Coronary artery (tissue), 2 donors: ENCODE results near the gene CRKL.
"Not testable (repeated sequence)": the region's sequence is repeated elsewhere in the genome, so short reads cannot be mapped to it uniquely, and the experiment has no call there.

Source experiments
- DNase-seq: peaks from one replicate; pipeline ENCODE4 v3.0.0-alpha.2; 2017; ENCODE audit warnings: low spot score
- H3K27ac ChIP-seq, 2 donors: fragments of 200-600 bp; sonication (generic); one replicate each; pipeline ENCODE4 v1.5.1; 2016 to 2019
- H3K4me3 ChIP-seq: fragments of 200-600 bp; sonication (generic); 2 replicates; pipeline ENCODE4 v1.5.1; 2016; ENCODE audit warnings: mild to moderate bottlenecking, moderate library complexity
- TF ChIP-seq, protein P1 (sequence below): fragments of 200-600 bp; sonication (generic); IDR thresholded peaks from one replicate; pipeline ENCODE4 v1.5.1; 2019; ENCODE audit warnings: antibody characterized with exemption

CRKL gene

DNA sequence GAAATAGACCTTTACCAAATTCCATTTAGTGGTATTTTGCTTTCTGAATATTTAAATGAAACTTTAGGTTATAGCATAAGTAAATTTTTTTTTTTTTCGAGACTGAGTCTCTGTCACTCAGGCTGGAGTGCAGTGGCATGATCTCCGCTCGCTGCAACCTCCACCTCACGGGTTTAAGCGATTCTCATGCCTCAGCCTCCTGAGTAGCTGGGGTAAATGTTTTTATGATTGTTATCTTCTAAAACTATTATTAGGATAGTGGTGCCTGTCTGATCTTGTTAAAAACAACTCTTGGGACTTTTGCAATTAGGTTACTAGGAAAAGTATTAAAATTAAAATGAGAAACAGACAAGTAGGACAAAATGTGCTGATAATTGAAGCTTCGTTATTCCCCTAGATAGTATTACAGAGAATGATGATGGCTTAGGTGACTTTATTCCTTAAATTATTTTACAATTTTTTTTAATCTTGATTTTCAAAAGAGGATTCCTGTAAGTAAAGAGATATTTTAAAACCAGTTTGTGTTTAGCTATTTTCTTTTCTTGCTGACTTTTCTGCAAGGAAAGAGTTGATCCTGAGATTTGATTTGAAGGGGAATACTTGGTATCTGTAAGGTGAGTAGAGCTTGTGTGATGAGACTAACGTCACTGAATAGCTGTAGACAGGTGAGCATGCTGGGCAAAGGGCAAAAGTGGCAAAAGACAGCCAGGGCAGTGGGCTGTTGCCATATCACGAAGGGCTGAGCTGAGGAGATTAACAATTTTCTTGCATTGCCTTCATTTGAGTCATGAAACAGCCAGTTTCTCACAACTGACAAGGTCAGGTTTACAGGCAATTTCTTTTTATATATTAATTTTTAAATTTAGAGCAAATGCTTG, 20.8 kb downstream of the CRKL start:
- TF ChIP-seq, protein P1, sequence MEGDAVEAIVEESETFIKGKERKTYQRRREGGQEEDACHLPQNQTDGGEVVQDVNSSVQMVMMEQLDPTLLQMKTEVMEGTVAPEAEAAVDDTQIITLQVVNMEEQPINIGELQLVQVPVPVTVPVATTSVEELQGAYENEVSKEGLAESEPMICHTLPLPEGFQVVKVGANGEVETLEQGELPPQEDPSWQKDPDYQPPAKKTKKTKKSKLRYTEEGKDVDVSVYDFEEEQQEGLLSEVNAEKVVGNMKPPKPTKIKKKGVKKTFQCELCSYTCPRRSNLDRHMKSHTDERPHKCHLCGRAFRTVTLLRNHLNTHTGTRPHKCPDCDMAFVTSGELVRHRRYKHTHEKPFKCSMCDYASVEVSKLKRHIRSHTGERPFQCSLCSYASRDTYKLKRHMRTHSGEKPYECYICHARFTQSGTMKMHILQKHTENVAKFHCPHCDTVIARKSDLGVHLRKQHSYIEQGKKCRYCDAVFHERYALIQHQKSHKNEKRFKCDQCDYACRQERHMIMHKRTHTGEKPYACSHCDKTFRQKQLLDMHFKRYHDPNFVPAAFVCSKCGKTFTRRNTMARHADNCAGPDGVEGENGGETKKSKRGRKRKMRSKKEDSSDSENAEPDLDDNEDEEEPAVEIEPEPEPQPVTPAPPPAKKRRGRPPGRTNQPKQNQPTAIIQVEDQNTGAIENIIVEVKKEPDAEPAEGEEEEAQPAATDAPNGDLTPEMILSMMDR = no peak
- H3K27ac ChIP-seq = no peak overlapping the region

GRCh38 chr22:20939457-20940185, 22.4 kb downstream of the CRKL start:
- not testable (repeated sequence) for H3K27ac ChIP-seq, H3K4me3 ChIP-seq, DNase-seq

More for the DNA sequence above, 20.8 kb downstream of the CRKL start:
- no peak for DNase-seq
- no peak overlapping the region for H3K4me3 ChIP-seq

- Histone ChIP-seq H3K4me3 (no peak overlapping the region), H3K27ac (no peak overlapping the region)
- no peak for DNase-seq
- TF ChIP-seq, protein P1 = no peak
Observed at GRCh38 chr22:20940186-20940651, 23.0 kb downstream of the CRKL start.

- no peak overlapping the region for H3K4me3 ChIP-seq
- H3K27ac ChIP-seq = no peak overlapping the region
- DNase-seq = no peak
- TF ChIP-seq, protein P1 = no peak
Observed at GRCh38 chr22:20940904-20941385, 23.7 kb downstream of the CRKL start.

DNA sequence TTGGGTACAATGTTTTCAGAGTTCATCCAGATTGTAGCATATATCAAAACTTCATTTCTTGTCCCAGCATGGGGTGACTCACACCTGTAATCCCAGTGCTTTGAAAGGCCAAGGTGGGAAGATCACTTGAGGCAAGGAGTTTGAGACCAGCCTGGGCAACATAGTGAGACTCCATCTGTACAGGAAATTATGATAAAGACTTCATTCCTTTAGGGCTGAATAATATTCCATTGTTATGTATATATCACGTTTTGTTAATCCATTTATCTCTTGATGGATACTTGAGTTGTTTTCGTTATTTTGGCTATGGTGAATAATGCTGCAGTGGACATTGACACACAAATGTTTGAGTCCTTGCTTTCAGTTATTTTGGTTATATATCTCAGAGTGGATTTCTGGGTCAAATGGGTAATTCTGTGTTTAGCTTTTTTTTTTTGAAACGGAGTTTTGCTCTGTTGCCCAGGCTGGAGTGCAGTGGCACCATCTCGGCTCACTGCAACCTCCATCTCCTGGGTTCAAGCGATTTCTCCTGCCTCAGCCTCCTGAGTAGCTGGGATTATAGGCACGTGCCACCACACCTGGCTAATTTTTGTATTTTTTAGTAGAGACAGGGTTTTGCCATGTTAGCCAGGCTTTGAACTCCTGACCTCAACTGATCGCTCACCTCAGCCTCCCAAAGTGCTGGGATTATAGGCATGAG, 25.1 kb downstream of the CRKL start:
- DNase-seq, H3K4me3 ChIP-seq, H3K27ac ChIP-seq: not testable (repeated sequence)

- Histone ChIP-seq H3K4me3 (no peak overlapping the region), H3K27ac (no peak overlapping the region)
- DNase-seq = no peak
- TF ChIP-seq, protein P1 = no peak
Observed at GRCh38 chr22:20943104-20943933, 26.1 kb downstream of the CRKL start.

GRCh38 chr22:20944042-20944441, 26.8 kb downstream of the CRKL start:
- H3K27ac ChIP-seq = no peak overlapping the region
- TF ChIP-seq, protein P1 = no peak
- no peak overlapping the region for H3K4me3 ChIP-seq
- DNase-seq = no peak
